RWPE2 (cell line): ENCODE results near the gene CHGA.

Experiments
- ATAC-seq: fragments of 200-7000 bp; cut with Tn5 transposase; 3 replicates; pipeline ENCODE4 v1.9.1; 2021; ENCODE audit warnings: low read depth
- DNase-seq: peaks from one replicate; pipeline ENCODE4 v3.0.0-alpha.2; 2020; ENCODE audit warnings: low spot score
- H3K27ac ChIP-seq: fragments of 450-650 bp; 2 replicates; pipeline ENCODE4 v1.5.1; 2017; ENCODE audit warnings: mild to moderate bottlenecking; ENCODE audit not compliant: poor library complexity, severe bottlenecking
- H3K27me3 ChIP-seq: fragments of 250-450 bp; sonication (Bioruptor Pico); 2 replicates; pipeline ENCODE4 v1.5.1; 2021; ENCODE audit warnings: mild to moderate bottlenecking, moderate library complexity; ENCODE audit not compliant: insufficient read depth, poor library complexity, severe bottlenecking
- H3K36me3 ChIP-seq: fragments of 250-450 bp; sonication (Bioruptor Pico); 2 replicates; pipeline ENCODE4 v1.5.1; 2020; ENCODE audit warnings: low read depth, mild to moderate bottlenecking, moderate library complexity
- H3K4me1 ChIP-seq: fragments of 250-450 bp; sonication (Bioruptor Pico); 2 replicates; pipeline ENCODE4 v1.5.1; 2021; ENCODE audit warnings: mild to moderate bottlenecking, moderate library complexity; ENCODE audit not compliant: insufficient read depth, poor library complexity, severe bottlenecking
- H3K4me3 ChIP-seq: fragments of 250-450 bp; sonication (Bioruptor Pico); 2 replicates; pipeline ENCODE4 v1.5.1; 2021; ENCODE audit warnings: mild to moderate bottlenecking, moderate library complexity; ENCODE audit not compliant: severe bottlenecking
- H3K9me3 ChIP-seq: fragments of 250-450 bp; sonication (Bioruptor Pico); 2 replicates; pipeline ENCODE4 v1.5.1; 2021; ENCODE audit warnings: mild to moderate bottlenecking, moderate library complexity; ENCODE audit not compliant: severe bottlenecking
- TF ChIP-seq, protein P1 (sequence below): fragments of 450-650 bp; IDR thresholded peaks from one replicate; pipeline ENCODE4 v1.5.1; 2017; ENCODE audit warnings: mild to moderate bottlenecking, moderate library complexity; ENCODE audit not compliant: poor library complexity, severe bottlenecking

The CHGA gene

DNA sequence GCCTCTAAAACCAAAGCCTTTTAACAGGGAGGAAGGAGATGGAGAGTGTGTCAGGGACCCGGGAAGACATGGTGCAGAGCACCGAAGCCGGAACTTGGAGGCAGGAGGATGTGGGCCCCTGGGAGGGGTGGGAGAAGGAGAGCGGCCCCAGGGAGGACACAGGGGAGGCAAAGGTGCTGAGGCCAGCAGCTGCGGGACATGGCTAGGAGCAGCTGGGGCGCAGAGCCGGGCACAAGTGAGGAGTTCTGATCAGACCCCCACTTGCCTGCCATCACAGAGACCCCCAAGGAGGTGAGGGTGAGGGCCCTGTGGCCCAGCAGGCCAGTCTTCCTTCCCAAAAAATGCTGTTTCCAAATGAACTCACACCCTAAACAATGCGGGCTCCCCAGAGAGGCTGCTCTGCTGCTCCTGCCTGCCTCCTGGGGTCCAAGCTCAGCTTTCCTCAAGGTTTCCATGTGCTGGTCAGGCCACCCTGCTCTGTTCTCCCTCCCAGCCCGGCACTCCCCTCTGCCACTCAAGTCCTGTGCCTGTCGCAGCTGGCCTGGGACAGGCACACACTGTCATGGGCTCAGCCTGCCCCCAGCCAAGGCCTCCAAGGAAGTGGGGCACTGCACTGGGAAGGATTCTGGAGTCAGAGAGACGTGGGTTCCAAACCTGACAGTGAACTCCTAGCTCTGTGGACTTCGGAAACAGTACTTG, 24.0 kb downstream of the CHGA start:
- peaks cover 46% of the 10 kb centered on the region for H3K36me3 ChIP-seq
- H3K27ac ChIP-seq = peak overlapping the region; percentile 44
- DNase-seq (no peak), ATAC-seq (no peak)
- peaks cover 6% of the 10 kb centered on the region for H3K4me1 ChIP-seq
- TF ChIP-seq, protein P1, sequence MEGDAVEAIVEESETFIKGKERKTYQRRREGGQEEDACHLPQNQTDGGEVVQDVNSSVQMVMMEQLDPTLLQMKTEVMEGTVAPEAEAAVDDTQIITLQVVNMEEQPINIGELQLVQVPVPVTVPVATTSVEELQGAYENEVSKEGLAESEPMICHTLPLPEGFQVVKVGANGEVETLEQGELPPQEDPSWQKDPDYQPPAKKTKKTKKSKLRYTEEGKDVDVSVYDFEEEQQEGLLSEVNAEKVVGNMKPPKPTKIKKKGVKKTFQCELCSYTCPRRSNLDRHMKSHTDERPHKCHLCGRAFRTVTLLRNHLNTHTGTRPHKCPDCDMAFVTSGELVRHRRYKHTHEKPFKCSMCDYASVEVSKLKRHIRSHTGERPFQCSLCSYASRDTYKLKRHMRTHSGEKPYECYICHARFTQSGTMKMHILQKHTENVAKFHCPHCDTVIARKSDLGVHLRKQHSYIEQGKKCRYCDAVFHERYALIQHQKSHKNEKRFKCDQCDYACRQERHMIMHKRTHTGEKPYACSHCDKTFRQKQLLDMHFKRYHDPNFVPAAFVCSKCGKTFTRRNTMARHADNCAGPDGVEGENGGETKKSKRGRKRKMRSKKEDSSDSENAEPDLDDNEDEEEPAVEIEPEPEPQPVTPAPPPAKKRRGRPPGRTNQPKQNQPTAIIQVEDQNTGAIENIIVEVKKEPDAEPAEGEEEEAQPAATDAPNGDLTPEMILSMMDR = no peak
- no peaks in the 10 kb centered on the region for H3K27me3 ChIP-seq
- no peak overlapping the region for H3K4me3 ChIP-seq
- no peaks in the 10 kb centered on the region for H3K9me3 ChIP-seq

DNA sequence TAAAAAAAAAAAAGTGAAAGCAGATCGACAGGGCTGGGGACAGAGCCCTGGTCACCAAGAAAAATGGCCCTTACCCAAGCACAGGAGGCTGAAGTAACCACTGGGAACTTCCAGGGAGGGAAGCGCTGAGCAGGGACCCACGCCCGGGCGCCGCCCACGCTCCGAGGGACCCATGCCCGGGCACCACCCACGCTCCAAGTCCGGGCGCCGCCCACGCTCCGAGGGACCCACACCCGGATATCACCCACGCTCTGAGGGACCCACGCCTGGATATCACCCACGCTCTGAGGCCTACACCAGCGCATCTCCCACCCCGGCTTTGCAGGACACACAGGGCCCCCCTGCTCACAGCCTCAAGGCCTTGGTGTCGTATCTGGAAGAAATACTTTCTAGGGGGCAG, 25.7 kb downstream of the CHGA start:
- H3K4me1 ChIP-seq = peaks cover 6% of the 10 kb centered on the region

DNA sequence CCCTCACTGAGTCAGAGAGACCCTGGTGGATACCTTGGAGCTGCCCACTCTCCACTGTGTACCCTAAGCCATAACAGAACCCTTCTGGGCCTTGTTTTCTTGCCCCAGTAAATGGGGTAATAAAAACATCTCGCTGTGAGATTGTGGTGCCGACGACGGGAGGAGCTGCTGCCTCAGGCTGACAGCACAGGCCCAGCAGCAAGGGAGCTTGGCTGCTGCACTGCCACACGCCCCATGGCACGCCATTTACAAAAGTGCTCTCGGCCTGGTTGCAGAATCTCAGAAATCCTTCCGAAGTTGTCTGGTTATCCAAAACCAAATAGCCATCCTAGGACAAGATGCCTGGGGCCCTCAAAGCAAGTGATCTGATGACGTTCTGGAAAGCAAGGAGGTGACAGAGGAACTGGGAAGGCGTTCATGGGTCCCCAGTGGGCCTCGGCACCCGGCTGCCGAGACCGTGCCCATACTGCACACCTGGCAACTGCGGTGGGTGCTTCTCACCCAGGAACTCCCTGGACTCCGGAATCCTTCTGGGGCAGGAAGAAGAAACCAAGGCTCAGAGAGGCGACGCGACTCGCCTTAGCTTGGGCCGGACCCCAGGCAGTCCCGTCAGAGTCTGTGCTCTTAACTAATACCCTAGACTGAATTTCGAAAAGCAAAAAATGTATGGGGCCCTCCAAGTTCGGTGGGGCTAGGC, 26.7 kb downstream of the CHGA start:
- Histone ChIP-seq H3K4me1 (peaks cover 6% of the 10 kb centered on the region), H3K4me3 (no peak overlapping the region), H3K9me3 (no peaks in the 10 kb centered on the region), H3K27ac (no peak overlapping the region), H3K27me3 (no peaks in the 10 kb centered on the region), H3K36me3 (peaks cover 46% of the 10 kb centered on the region)
- no peak for ATAC-seq
- TF ChIP-seq, protein P1 = no peak
- no peak for DNase-seq

More for the DNA sequence above, 25.7 kb downstream of the CHGA start:
- no peak overlapping the region for H3K27ac ChIP-seq
- H3K4me3 ChIP-seq = no peak overlapping the region
- no peak for ATAC-seq
- TF ChIP-seq, protein P1 = no peak
- DNase-seq = no peak
- no peaks in the 10 kb centered on the region for H3K27me3 ChIP-seq
- H3K9me3 ChIP-seq = no peaks in the 10 kb centered on the region
- H3K36me3 ChIP-seq = peaks cover 46% of the 10 kb centered on the region

DNA sequence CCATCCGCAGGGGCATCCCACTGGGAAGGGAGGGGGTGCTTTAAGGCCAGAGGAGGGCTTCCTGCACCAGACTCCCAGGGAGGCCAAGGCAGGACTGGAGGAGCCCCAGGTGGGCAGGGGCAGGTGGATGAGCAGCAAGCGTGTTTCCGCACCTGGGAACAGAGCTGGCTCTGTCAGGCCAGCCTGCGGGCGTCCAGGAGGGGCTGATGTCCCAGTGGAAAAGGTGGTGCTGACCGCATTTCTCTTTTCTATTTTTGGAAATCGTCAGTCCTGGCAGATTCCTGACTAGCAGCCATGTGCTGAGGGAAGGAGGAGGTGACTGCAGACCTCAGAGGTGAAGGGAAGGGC, 27.2 kb downstream of the CHGA start:
- TF ChIP-seq, protein P1 = no peak
- no peak overlapping the region for H3K4me3 ChIP-seq
- H3K27ac ChIP-seq = no peak overlapping the region
- no peaks in the 10 kb centered on the region for H3K9me3 ChIP-seq
- H3K27me3 ChIP-seq = no peaks in the 10 kb centered on the region
- peaks cover 6% of the 10 kb centered on the region for H3K4me1 ChIP-seq
- peaks cover 48% of the 10 kb centered on the region for H3K36me3 ChIP-seq
- DNase-seq (no peak), ATAC-seq (no peak)

DNA sequence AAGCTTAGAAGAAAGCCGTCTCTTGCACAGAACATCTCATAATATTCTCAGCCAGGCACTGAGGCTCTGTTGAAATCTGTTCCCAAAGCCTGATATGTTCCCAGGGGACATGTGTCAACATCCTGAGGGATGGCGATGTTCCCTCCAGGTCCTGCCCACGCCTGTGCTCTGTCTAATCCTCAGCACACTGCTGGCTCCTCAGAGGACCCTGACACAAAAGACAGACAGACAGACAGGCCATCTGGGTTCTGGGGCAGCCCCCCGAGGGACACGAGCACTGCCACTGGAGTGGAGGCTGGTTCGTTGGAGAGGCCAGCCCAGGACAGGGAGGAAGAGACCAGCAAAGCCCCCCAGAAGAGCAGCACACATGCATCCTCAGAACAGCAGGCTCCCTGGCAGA, 27.8 kb downstream of the CHGA start:
- Histone ChIP-seq H3K4me1 (peaks cover 6% of the 10 kb centered on the region), H3K27ac (no peak overlapping the region), H3K36me3 (peaks cover 44% of the 10 kb centered on the region), H3K4me3 (no peak overlapping the region), H3K9me3 (no peaks in the 10 kb centered on the region), H3K27me3 (no peaks in the 10 kb centered on the region)
- TF ChIP-seq, protein P1 = no peak
- DNase-seq = no peak
- no peak for ATAC-seq
